ENCODE results near the gene EVC2.

DNA sequence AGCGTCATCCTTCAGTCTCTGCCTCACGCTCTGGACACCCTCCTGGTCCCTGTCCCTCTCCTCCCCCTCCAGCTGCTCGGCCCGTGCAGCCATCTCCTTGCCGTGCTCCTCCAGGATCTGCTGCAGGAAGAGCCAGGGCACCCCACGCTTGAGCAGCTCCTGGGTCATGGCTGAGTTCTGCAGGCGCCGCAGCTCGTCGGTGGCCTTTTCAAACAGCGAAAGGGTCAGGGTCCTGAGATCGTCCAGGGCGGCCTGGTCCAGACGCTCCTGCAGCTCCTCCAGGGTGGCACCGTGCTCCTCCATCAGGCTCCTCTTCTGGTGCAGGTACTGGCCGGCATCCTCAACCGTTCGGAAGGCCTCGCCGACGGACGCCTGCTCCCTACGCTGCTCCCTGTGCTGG is 85.8 kb downstream of the EVC2 start:
- no peak for TF ChIP-seq CTCF (IDR thresholded peaks at IDR 0.05)
- TF ChIP-seq, protein P1, sequence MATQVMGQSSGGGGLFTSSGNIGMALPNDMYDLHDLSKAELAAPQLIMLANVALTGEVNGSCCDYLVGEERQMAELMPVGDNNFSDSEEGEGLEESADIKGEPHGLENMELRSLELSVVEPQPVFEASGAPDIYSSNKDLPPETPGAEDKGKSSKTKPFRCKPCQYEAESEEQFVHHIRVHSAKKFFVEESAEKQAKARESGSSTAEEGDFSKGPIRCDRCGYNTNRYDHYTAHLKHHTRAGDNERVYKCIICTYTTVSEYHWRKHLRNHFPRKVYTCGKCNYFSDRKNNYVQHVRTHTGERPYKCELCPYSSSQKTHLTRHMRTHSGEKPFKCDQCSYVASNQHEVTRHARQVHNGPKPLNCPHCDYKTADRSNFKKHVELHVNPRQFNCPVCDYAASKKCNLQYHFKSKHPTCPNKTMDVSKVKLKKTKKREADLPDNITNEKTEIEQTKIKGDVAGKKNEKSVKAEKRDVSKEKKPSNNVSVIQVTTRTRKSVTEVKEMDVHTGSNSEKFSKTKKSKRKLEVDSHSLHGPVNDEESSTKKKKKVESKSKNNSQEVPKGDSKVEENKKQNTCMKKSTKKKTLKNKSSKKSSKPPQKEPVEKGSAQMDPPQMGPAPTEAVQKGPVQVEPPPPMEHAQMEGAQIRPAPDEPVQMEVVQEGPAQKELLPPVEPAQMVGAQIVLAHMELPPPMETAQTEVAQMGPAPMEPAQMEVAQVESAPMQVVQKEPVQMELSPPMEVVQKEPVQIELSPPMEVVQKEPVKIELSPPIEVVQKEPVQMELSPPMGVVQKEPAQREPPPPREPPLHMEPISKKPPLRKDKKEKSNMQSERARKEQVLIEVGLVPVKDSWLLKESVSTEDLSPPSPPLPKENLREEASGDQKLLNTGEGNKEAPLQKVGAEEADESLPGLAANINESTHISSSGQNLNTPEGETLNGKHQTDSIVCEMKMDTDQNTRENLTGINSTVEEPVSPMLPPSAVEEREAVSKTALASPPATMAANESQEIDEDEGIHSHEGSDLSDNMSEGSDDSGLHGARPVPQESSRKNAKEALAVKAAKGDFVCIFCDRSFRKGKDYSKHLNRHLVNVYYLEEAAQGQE (IDR thresholded peaks at IDR 0.05; ENCODE audit: insufficient read depth in 1 of 2, low read depth in 2 of 2, low read length in 1 of 2) = no peak
